HG02759 (cell line): Measurements from ENCODE around the gene PRR22.
"Not testable (repeated sequence)": the region's sequence is repeated elsewhere in the genome, so short reads cannot be mapped to it uniquely, and the experiment has no call there.

Experiments
- ATAC-seq: cut with Tn5 transposase; IDR thresholded peaks from one replicate; pipeline ENCODE4 v1.9.1; 2021; ENCODE audit warnings: mild to moderate bottlenecking, moderate library complexity; ENCODE audit not compliant: unreplicated experiment

The PRR22 gene

GRCh38 chr19:5762608-5763217 lies 21.8 kb downstream of the PRR22 start:
- ATAC-seq = no peak

- no peak for ATAC-seq
Observed at GRCh38 chr19:5753743-5754142, 30.8 kb downstream of the PRR22 start.

GRCh38 chr19:5751709-5752108 lies 32.8 kb downstream of the PRR22 start:
- no peak for ATAC-seq

- ATAC-seq = no peak
Observed at GRCh38 chr19:5749505-5749904, 35.0 kb downstream of the PRR22 start.

GRCh38 chr19:5748920-5749319 lies 35.6 kb downstream of the PRR22 start:
- not testable (repeated sequence) for ATAC-seq

- not testable (repeated sequence) for ATAC-seq
Observed at GRCh38 chr19:5744999-5745398, 39.5 kb downstream of the PRR22 start.

GRCh38 chr19:5743630-5744029 lies 40.9 kb downstream of the PRR22 start:
- no peak for ATAC-seq

GRCh38 chr19:5742051-5742450 lies 42.5 kb downstream of the PRR22 start:
- ATAC-seq = no peak

GRCh38 chr19:5738423-5738822 lies 46.1 kb downstream of the PRR22 start:
- no peak for ATAC-seq

GRCh38 chr19:5733172-5733571 lies 51.4 kb downstream of the PRR22 start:
- not testable (repeated sequence) for ATAC-seq
